Keratinocyte (primary cell): ENCODE results near the gene RGS17.

Source experiments
- EZH2 ChIP-seq: IDR thresholded peaks from one replicate; pipeline ENCODE4 v1.6.1; 2012; ENCODE audit warnings: inconsistent platforms, mild to moderate bottlenecking, low read length, moderate library complexity
- TF ChIP-seq, protein P1 (sequence below), 3 experiments: IDR thresholded peaks in 1 of 3; conservative IDR thresholded peaks in 1 of 3; optimal IDR thresholded peaks in 1 of 3; 2 replicates in 2 of 3; 3 replicates in 1 of 3; pipeline versions ENCODE3 to v1.5.1; 2011; ENCODE audit warnings: low read length in 3 of 3, mild to moderate bottlenecking in 3 of 3, moderate library complexity in 2 of 3, control low read depth in 1 of 3, inconsistent platforms in 1 of 3; ENCODE audit not compliant: insufficient read depth in 2 of 3; ENCODE audit errors: extremely low read depth in 1 of 3

DNA sequence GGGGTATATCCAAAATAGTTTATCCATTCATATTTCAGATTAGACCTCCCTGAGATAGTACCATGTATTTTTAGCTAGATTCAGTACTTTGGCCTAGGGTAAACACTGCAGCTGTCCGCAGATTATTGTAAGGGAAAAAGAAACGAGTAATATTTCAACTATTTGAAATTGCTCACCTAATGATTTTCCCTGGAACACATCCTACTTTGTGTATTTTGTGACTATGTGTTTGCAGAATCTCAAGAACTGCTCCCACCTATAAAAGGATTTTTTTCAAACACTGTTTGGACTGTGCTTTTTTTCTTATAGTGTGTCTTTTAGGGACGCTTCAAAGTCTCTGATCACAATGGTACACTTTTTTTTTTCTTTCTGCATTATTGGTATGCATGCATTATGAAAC lies 42.3 kb downstream of the RGS17 start:
- TF ChIP-seq, protein P1, sequence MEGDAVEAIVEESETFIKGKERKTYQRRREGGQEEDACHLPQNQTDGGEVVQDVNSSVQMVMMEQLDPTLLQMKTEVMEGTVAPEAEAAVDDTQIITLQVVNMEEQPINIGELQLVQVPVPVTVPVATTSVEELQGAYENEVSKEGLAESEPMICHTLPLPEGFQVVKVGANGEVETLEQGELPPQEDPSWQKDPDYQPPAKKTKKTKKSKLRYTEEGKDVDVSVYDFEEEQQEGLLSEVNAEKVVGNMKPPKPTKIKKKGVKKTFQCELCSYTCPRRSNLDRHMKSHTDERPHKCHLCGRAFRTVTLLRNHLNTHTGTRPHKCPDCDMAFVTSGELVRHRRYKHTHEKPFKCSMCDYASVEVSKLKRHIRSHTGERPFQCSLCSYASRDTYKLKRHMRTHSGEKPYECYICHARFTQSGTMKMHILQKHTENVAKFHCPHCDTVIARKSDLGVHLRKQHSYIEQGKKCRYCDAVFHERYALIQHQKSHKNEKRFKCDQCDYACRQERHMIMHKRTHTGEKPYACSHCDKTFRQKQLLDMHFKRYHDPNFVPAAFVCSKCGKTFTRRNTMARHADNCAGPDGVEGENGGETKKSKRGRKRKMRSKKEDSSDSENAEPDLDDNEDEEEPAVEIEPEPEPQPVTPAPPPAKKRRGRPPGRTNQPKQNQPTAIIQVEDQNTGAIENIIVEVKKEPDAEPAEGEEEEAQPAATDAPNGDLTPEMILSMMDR (optimal IDR thresholded peaks at IDR 0.05 in 1 of 3, IDR thresholded peaks at IDR 0.05 in 1 of 3, conservative IDR thresholded peaks at IDR 0.05 in 1 of 3; ENCODE audit: extremely low read depth in 1 of 3, insufficient read depth in 2 of 3, low read length in 3 of 3) = no peak
- TF ChIP-seq EZH2 = no peak
